ENCODE results near the gene CCDC33.

DNA sequence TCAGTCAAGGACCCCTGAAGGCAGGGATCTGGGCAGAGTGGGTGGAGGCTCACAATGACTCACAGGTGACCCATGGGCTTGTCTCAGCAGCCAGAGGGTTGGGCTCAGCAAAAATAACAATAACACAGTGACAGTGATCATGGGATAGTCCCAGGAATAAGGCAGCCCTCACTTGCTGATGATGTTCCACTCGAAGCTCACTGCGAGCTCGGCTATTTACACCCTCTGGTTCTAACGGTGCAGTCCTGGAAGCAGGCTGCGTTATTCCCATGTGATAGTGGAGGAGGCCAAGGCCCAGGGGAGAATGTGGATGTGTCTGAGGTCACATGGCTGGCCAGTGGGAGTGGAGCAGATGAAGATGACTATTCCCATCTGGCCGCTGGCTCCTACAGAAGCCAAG lies 16.2 kb downstream of the CCDC33 start:
- no peak for TF ChIP-seq CTCF (IDR thresholded peaks at IDR 0.05; ENCODE audit: extremely low read depth in 1 of 2, insufficient read depth in 1 of 2, low read depth in 1 of 2, low read length in 2 of 2)
- no peak for TF ChIP-seq POLR2A (IDR thresholded peaks at IDR 0.05; ENCODE audit: low read depth, low read length)

Measured in endothelial cell of umbilical vein (primary cell).